Left hindlimb (tissue), 1 donor: ENCODE measurements around the gene ZNF528.

Experiments used
- DNase-seq: peaks from one replicate; pipeline ENCODE4 v3.0.0-alpha.2; 2018

The ZNF528 gene

DNA sequence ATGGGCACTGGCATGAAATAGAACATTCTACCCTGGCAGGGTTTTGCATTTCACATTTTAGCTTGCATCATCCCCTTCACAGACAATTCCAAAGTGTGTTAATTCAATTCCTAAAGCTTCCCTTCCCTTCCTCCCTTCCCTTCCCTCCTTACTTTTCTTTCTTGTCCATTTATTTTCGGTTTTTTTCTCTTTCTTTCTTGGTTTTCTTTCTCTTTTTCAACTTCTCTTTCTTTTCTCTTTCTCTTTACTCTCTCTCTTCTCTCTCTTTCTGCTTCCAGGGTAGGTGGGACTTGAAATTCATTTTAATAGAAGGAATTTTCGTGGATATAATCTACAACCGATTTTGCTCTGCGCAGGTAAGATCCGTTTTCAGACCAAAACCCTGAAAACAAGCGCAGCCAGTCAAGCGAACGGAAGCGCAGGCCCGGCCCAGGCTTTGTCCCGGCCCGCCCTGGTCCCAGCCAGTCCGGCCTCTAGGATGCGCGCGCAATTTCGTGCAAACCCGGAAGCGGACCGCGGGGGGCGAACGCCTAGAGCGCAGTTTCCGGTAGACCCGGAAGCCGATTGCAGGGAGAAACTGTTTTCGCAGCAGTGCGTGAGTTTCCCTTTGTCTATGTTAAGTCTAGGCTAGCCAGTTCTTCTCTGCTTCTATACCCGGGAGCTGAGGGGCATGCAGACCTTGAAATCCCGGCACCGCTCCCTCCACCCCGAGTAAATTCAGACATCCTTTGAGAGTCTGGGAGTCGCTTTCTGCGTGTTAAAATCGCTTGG, at the start of gene ZNF528:
Gene ZNF528 (plus strand): TSS at position 540 of the 771 bp plus-strand sequence. CDS start 4,165 bp downstream, outside the sequence.
- DNase-seq, result peak; percentile 96

- no peak for DNase-seq
Observed at GRCh38 chr19:52351512-52351911, 46.1 kb upstream of the ZNF528 start.

GRCh38 chr19:52366414-52366824, 31.2 kb upstream of the ZNF528 start:
- no peak for DNase-seq

DNA sequence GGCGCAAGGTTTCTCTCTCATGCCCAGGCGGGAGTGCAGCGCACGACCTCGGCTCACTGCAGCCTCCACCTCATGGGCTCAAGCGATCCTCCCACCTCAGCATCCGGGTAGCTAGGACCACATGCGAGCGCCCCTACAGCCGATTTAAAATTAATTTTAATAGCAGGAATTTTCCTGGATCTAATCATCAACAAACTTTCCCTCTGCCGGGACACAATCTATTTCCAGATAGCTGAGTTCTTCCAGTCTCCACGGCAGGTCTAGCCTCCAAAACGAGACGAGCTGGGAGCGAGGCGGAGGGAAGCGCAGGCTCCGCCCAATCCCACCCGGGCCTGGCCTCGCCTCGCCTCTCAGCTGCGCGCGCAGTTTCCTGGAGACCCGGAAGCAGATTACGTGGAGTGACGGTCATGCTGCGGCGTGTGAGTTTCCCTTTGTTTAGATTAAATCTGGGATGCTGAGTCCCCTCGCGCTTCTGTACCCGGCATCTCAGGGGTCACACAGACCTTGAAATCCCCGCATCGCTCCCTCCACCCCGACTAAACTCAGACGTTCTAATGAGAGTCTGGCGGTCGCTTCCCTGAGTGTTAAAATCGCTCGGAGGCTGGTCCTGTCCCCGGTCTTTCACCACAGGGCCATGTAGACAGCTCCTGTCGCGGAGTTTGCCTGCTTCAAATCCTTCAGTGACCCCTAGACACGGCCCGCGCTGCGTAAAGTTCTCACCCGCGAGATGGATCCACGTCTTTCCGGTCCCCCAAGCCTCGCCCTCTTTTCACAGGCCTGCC, 27.9 kb upstream of the ZNF528 start, which contains the start of gene ZNF880:
Gene ZNF880 (plus strand): TSS at position 365 of the 782 bp plus-strand sequence. CDS start 43 bp downstream, at position 408.
- DNase-seq, result peak; percentile 96

GRCh38 chr19:52370341-52370710, 27.3 kb upstream of the ZNF528 start:
- no peak for DNase-seq

GRCh38 chr19:52391135-52391534, 6.5 kb upstream of the ZNF528 start:
- no peak for DNase-seq

- DNase-seq, result no peak
Observed at GRCh38 chr19:52398081-52398441, 412 bp downstream of the ZNF528 start.

DNA sequence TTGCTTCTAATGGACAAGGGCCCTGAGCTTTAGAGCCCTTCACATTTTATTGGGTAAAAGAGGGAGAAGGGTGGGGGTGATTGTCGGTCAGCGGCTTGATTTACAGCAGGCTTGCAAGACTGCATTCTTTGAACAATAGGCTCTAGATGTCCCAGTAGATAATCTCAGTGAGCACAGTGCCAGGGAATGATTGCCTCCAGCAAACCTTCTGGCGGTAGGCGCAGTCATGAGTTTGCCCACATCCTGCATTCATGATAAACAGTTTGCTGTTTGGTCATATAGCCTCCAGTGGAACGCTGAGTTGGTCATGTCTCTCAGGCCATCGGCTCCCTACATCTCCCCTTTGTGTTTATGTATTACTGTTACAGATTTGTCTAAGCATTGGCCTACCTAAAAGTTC, 12.6 kb downstream of the ZNF528 start:
- no peak for DNase-seq

DNA sequence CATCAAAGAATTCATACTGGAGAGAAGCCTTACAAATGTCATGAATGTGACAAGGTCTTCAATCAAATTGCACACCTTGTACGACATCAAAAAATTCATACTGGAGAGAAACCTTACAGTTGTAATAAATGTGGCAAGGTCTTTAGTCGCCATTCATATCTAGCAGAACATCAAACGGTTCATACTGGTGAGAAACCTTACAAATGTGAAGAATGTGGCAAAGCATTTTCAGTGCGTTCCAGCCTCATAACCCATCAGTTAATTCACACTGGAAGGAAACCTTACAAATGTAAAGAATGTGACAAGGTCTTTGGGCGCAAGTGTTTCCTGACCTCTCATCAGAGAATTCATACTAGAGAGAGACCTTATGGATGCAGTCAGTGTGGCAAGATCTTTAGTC, 18.1 kb downstream of the ZNF528 start:
- DNase-seq, result no peak

DNA sequence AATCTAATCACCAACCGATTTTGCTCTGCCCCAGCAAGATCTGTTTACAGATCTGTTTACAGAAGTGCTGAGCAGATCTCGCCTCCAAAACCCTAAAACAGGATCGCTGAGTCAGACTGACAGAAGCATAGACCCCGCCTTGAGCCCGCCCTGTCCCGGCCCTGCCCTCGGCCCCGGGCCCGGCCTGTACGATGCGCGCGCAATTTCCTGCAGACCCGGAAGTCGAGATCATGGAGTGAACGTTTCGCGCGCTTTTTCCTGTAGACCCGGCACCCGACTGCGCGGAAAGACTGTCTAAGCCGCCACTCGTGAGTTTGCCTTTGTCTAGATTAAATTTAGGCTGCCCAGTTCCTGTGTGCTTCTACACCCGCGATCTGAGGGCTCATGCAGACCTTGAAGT, 31.3 kb downstream of the ZNF528 start, which contains the start of gene ZNF534:
Gene ZNF534 (plus strand): TSS at position 212 of the 400 bp plus-strand sequence. CDS start 2,327 bp downstream, outside the sequence.
- DNase-seq, result no peak

DNA sequence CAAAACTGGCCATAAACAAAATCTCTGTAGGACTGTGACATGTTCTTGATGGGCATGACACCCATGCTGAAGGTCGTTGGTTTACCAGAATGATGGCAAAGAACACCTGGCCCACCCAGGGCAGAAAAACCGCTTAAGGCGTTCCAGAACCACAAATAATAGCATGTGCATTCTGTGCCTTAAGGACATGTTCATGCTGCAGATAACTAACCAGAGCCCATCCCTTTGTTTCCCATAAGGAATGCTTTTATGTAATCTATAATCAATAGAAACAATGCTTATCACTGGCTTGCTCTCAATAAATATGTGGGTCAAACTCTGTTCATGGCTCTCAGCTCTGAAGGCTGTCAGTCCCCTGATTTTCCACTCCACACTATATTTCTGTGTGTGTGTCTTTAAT, 44.5 kb downstream of the ZNF528 start:
- no peak for DNase-seq

DNA sequence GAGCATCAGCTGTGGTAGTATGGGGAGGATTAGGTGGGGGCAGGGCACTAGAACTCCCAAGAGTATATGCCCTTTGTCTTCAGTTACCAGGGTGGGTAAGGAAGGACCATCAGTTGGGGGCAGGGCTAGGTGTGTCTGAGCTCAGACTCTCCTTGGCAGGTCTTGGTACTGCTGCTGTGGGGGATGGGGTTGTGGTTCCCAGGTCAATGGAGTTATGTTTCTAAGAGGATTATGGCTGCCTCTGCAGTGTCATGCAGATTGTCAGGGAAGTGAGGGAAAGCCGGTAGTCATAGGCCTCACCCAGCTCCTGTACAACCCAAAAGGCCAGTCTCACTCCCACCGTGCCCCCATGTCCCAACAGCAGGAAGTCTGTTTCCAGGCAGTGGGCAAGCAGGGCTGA, 46.9 kb downstream of the ZNF528 start:
- no peak for DNase-seq

DNA sequence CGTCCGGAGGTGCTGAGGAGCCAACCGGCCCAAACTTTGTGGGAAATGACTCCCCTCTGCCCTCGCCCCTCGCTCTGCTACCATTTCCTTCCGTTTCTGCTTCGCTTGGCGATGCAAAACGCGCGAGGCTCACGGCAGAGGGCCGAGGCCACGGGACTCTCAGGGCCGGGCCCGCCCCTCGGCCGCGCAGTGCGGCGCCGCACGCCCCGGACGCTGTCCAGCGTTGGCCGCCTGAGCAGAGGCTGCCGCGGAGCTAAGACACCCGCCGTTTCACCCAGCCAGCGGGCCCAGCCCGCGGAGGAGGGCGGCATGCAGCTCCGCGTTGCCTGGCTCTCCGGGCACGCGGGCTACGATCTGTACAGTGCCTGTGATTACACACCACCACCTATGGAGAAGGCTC, 53.6 kb downstream of the ZNF528 start:
- no peak for DNase-seq

GRCh38 chr19:52453324-52454094, 55.9 kb downstream of the ZNF528 start, which contains the start of gene ZNF578:
Gene ZNF578 (plus strand): TSS chr19:52453553. CDS start chr19:52501846, 48,293 bp downstream.
- DNase-seq, result peak; percentile 94

- no peak for DNase-seq
Observed at GRCh38 chr19:52464798-52465470, 67.3 kb downstream of the ZNF528 start.
